ENCODE measurements around the gene CDR2L.
"Not testable (repeated sequence)": the region's sequence is repeated elsewhere in the genome, so short reads cannot be mapped to it uniquely, and the experiment has no call there.

CDR2L gene

DNA sequence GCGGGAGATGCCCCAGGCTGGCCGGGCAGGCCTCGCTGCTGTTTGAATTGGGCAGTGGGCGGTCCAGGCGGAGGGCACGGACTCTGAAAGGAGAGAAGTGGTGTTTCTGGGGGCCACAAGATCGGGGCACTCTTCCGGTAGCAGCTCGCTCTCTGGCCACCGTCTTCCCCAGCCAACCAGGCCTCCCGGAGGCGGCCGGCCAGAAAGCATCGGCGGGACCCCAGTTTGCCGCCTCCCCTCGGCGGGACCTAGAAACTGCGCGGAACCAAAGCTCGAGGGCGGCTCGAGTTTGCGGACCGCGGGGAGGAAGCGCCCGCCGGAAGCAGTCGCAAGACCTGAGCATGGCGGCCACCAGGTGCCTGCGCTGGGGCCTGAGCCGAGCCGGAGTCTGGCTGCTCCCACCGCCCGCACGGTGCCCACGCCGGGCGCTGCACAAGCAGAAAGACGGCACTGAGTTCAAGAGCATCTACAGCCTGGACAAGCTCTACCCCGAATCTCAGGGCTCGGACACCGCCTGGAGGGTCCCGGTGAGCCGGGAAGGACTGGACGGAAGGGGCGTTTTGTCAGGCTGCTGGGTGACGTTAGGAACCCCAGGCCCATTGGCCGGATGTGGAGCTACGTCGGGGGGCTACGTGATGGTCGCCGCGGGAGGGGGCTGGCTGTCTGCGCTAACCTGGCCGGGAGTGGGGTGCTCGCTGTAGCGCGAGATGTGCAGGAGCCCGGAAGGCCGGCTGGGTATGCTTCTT is 25.1 kb downstream of the CDR2L start, which contains the start of gene MRPL58:
TSS of gene MRPL58 (plus strand) at position 325 of the 746 bp plus-strand sequence. CDS start at position 342, 17 bp downstream.
- peak; percentile 89 for DNase-seq

DNA sequence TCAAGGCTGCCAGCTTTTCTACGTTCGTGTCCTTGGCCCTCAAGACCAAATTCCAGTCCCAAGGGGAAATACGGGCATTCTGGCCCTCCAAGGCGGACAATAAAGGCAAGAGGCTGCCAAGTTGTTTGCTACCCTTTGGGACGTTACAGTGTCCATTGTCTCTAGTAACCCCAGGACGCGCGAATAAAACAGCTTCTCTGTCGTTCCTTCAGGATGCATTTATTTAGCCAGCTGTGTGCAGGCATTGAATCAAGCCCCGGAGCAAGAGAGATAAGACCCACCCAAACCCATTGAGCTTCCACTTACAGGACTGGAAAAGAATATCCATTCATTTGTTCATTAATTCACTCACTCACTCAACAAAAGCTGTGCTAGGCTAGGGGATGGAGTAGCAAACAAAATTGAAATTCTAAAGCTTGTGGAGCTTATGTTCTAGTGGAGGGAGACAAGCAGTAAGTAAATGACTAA is 25.7 kb downstream of the CDR2L start:
- DNase-seq: no peak

DNA sequence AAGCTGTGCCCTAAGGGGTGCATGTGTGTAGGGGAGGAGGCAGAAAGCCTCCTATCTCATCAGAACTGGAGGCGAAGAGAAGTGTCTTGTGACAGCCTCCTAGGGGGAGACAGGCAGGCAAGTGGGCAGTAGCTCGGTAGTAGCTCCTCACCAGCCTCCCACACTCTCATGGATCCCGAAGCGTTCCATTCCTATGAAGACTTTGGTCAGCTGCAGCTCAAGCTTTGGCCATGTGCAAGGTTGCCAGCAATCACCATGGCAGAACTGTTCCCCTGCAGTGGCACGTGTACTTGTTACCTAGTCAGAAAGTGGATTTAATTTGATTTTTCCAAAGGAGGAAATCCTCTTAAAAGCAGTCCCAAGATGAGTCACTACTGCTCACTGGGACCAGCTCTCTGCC is 31.7 kb downstream of the CDR2L start:
- DNase-seq: no peak

DNA sequence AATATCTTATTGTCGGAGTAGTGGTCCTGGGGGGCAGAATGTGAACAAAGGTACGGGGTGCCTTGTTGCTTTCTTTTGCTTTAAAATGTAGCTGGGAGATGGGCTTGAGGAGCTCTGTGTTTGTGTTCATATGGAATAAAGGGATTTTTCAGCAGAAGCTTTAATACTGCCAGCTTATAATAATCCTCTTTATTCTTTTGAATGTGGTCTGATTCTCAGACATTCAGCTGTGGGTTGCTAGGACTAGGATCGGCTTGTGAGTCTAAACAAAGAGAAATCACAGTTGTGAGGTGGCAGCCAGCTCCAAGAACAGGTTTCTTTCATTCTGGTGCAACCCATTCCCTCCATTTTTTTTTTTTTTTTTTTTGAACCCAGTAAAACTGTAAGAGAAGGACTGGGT is 32.3 kb downstream of the CDR2L start:
- DNase-seq: no peak

DNA sequence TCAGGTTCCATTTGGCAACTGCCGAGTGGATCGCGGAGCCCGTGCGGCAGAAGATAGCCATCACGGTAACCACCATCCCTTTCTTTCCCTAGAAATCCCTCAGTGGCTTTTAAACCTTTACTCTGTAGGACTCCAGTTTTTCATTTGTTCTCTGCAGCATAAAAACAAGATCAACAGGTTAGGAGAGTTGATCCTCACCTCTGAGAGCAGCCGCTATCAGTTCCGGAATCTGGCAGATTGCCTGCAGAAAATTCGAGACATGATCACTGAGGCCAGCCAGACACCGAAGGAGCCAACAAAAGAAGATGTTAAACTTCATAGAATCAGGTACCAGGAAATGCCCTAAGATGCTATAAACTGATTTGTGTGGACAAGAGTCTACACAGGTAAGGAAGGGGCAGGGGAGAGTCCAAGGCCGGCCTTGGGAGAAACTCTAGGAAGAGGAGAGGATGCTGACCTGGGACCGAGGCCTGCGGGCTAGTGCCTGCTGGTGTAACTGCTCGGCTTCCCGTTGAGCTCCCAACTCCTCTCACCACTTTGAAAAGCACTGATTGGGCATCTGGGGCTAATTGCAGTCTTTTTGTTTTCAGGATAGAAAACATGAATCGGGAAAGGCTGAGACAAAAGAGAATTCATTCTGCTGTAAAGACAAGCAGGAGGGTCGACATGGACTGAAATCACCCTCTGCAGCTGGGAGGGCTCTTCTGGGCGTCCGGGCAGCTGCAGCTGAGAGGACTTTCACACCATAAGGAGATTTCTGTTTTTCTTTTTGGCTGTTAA is 33.1 kb downstream of the CDR2L start:
- no peak for DNase-seq

DNA sequence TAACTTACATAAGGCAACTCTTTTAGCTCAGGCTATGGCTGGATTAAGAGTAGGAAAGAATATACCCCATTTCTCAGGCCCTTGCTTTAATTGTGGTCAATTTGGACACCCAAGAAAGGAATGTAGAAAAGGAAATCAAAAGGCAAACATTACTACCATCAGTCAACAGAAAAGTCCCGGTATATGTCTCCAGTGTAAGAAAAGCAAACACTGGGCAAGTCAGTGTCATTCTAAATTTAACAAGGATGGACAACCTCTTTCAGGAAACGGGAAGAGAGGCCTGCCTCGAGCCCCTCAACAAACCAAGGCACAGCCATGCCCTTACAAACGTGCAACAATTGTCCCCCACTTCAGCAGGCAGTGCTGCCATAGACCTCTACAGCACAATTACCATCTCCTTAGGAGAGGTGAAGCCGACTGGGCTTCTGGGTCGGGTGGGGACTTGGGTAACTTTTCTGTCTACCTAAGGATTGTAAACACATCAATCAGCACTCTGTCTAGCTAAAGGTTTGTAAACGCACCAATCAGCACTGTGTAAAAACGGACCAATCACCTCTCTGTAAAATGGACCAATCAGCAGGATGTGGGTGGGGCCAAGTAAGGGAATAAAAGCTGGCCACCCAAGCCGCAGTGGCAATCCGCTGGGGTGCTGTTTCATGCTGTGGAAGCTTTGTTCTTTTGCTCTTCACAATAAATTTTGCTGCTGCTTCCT is 37.4 kb downstream of the CDR2L start:
- no peak for DNase-seq

DNA sequence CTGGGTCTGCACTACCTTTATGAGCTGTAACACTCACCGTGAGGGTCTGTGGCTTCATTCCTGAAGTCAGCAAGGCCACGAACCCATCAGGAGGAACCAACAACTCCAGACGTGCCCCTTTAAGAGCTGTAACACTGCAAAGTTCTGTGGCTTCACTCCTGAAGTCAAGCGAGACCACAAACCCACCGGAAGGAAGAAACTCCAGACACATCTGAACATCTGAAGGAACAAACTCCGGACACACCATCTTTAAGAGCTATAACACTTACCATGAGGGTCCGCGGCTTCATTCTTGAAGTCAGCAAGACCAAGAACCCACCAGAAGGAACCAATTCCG is 37.9 kb downstream of the CDR2L start:
- not testable (repeated sequence) for DNase-seq

DNA sequence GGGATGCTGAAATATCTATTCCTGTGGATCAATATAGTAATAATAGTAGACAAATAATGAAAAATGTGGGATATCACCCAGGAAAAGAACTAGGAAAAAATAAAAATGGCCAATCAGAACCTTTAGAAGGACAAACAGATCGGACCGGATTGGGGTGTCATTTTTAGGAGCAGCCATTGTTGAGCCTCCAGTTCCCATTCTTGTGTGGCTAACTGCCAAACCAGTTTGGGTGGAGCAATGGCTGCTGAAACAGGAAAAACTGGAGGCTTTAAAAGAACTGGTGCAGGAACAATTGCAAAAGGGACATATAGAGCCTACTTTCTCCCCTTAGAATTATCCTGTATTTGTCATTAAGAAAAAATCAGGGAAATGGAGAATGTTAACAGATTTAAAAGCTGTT is 39.2 kb downstream of the CDR2L start:
- not testable (repeated sequence) for DNase-seq

DNA sequence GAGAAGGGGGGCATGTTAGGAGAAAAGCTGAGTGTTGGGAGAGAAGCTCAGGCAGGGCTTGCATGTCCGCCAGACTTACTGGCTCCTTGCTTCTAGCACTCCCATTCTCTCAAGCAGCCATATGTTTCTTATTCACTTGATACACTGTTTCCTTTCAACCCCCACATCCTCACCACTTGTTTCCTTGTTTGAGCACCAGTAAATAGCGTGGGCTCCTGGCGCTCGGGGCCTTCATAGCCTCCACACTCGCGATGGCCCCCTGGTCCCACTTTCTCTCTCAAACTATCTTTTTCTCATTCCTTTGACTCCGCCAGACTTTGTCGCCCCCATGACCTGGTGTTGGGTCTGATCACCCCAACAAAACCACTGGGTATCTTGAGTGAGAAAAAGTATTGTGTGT is 42.7 kb downstream of the CDR2L start:
- DNase-seq: no peak

DNA sequence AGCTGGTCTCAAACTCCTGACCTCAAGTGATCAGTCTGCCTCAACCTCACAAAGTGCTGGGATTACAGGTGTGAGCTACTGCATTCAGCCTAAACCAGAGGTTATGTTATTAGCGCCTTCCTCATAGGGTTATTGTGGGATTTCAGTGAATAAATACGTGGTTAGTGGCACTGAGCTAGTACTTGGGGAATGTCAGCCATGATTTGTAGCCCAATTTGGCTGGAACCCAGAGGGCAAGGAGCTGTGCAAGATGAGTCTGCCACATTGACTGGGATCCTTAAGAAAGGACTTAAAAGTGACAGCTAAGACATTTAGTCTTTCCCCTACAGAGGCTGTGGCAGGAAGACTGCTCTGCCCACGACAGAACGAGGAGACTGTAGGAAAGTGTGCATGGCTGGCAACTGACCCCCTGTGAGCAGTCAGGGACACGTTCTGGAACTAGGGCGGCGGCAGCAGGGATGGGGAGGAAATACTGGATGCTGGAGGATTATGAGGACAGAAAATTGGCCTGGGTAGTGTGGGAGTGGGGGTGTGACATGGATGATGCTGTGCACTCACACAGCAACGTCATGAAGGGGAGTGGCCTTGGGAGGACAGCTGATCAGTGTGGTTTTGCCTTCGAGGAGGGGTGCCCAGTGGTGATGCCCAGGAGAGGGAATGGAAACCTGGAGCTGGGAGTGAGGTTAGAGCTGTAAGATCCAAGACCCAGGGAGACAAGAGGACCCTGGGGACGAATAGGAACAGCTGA is 44.7 kb downstream of the CDR2L start:
- DNase-seq: peak; percentile 58

DNA sequence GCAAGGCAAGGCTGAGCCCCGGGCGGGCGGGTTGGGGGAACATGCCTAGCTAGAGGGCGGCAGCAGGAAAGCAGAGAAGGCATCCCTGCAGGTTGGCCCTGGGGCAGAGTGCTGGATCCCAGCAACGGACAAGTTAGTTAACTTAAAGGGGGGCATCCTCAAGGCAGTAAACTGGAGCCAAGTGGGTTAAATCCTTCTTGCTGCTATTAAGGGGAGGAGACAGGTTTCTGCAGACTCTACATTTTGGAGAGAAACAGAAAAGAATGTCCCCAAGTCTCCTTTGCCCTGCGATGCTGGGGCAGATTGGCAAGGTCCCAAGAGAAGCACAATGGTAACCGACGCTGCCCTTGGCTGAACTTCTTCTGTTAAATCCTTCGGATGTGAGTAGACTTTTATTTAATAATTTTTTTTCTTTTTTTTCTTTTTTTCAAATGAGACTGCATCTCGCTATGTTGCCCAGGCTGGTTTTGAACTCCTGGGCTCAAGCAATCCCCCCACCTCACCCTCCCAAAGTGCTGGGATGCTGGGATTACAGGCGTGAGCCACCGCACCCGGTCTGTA is 45.4 kb downstream of the CDR2L start:
- DNase-seq: peak; percentile 39

DNA sequence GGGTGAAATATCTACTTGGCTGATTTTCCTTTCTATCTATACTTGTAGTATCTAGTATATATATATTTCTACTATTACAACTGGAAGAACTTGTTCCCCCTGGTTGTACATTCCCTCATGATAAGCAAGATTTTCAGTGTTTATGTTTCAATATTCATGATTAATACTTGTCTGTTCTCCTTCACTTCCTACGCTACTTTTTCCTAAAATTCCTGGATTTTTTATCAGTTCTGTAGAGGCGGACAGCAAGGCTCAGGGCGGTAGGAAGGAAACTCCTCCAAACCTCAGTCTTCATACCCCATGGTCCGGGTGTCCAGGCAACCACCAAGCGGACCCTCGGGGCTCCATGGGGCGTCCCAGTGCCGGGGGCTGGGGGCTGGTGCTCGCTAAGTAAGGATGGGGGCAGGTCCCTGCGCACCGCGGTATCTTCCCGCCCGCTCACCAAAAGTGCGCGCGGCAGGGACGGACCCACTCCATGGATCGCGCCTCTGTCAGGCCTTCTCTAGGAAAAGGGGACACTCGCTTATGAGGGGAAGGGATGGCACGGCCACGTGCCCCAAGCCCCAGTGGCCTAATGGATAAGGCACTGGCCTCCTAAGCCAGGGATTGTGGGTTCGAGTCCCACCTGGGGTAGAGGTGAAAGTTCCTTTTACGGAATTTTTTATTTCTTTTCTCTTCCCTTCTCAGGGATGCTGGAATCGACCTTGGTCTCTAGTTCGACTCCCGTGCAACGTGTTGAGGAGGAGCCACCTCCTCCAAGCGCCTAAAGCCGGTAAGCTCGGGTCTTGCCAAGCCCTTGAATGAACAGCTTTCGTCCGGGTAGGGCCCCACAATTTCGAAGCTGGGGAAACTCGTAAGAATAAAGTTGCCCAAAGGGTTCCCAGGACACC is 46.2 kb downstream of the CDR2L start:
- DNase-seq: peak; percentile 89

DNA sequence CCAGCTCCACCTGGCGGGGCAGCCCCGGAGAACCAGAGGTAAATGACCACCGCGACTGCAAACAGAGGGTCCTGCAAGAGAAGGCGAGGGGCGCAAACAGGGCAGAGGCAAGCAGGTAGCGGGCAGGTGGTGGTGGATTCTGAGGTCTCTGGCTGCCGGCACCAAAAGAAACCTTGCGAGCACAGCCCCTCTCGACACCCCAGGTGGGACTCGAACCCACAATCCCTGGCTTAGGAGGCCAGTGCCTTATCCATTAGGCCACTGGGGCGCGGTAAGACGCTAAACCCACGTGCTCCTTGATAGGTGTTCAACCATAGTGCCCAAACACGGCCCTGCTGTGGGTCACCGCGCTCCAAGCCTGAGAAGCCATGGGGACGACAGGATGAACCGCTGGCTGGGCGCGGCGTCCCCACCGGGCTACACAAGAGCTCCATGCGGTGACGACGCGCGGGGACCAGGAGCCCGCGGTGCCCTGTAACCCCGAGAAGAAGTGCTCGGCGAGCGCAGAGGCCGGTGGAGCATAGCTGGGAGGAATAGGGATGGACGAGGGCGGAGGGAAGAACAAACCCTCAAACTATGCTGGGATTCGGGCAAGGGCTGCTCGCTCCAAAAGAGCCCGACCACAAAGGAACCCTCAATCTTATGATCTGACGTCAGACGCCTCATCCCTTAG is 46.9 kb downstream of the CDR2L start:
- DNase-seq: peak; percentile 89

DNA sequence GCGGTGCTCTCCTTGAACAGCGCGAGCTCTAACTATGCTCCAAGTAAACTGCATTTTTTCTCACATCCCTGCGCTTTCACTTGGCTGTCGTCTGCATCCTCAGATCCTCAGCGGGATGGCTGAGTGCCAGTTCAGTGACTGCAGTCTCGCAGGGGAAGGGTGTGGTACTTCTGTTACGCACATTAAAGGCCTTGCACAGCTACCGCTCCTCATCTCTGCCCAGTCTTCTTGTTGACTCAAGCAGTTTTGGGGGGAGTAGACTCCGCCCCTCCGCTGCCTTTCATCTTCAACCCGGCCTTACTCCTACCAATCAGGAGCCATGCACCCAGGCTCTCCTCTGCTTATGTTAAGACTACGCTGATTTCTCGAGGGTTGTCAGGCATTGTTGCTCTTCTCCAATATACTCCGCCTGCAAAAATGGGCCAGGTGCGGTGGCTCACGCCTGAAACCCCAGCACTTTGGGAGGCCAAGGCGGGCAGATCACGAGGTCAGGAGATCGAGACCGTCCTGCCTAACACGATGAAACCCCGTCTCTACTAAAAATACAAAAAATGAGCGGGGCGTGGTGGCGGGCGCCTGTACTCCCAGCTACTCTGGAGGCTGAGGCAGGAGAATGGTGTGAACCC is 49.3 kb downstream of the CDR2L start:
- peak; percentile 88 for DNase-seq

DNA sequence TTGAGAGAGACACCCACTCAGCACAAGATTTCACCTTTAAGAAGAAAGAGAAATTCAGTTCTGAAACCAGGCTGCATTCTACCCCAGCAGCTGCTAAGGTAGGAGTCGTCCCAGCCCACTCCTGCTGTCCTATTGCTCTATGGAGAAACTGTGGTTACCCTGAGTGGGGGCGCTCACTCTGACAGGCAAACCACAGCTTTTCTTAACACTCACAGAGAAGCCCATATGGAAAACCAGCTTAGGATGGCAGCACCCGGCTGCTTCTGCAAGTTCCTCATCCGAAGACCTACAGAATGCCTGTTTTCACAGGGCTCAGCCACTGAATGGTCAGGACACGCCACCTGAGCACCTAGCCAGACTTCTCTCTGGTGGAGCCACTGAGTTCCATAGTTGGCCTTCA is 51.8 kb downstream of the CDR2L start:
- DNase-seq: no peak

DNA sequence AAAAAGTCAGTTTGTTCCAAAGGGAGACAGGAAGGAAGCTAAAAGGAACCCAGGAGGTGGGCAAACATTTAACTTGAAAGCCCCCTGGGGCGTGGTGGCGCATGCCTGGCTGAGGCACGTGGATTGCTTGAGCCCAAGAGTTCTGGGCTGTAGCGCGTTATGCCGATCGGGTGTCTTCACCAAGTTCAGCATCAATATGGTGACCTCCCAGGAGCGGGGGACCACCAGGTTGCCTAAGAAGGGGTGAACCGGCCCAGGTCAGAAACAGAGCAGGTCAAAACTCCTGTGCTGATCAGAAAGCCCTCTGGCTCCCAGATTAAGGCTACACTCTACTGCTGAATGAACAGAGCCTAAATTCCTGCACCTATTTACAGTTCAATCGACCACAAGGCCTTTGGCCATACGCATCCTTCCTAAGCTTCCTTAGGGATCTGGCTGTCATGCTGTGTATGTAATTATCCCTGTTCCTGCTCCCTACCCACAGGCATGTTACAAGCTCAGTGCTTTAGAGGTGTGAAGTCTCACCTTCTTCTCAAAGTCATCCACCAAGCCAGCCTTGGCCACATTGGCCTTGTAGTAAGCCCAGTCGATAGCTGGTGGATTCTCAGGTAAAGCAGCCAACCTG is 54.3 kb downstream of the CDR2L start:
- no peak for DNase-seq

DNA sequence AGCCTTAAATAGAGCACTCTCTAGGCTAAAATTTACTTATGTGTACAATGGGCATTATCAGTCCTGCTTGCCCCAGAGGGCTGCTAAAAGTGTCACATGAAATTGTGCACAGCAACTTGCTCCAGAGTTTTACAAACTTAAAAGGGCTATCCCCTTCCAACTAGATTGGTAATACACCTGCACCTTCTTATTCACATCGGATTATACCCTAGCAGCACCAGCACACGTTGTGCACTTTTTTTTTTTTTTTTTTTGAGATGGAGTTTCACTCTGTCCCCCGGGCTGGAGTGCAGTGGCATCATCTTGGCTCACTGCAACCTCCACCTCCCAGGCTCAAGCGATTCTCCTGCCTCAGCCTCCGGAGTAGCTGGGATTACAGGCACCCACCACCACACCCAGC is 56.4 kb downstream of the CDR2L start:
- DNase-seq: not testable (repeated sequence)

DNA sequence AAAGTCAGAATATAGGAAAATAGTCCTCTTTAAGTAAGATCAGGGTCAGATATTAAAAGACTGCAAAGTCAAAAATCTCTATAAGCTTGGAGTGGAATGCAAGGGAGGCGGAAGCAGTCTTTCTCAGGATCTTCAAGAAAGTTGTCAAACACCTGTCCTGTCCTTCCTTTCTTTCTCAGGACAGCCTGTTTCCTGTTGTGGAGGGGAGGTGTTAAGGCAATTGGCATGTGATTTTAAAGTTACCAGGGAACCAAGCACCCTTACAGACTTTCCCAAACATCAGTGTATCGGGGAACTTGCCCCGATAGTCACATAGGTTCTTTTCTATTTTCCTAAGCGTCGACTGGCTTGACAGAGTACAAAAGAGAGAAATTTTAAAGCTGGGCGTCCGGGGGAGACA is 57.3 kb downstream of the CDR2L start:
- no peak for DNase-seq

DNA sequence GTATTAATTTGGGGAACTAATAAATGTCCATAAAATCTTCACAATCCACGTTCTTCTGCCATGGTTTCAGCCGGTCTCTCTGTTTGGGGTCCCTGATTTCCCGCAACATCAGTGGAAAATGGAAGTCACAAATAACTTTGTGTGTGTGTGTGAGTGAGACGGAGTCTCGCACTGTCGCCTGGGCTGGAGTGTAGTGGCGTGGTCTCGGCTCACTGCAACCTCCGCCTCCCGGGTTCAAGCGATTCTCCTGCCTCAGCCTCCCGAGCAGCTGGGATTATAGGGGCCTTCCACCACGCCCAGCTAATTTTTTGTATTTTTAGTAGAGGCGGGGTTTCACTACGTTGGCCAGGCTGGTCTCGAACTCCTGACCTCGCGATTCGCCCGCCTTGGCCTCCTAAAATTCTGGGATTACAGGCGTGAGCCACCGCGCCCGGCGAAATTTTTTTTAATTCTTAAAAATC is 58.5 kb downstream of the CDR2L start:
- not testable (repeated sequence) for DNase-seq

Data from NCI-H2171 treated with DMSO at 0.1 percent for 48 hours (cell line).